CD4-positive, alpha-beta T cell treated with Interleukin-15 for 4 hours (primary cell): Measurements from ENCODE around the gene TM9SF4.
A peak's percentile ranks its signal among the peaks of the same experiment; 100 is the strongest.

Experiments used
- DNase-seq: peaks from one replicate; pipeline ENCODE4 v3.0.0-alpha.2; 2020; ENCODE audit warnings: low spot score

Gene TM9SF4

DNA sequence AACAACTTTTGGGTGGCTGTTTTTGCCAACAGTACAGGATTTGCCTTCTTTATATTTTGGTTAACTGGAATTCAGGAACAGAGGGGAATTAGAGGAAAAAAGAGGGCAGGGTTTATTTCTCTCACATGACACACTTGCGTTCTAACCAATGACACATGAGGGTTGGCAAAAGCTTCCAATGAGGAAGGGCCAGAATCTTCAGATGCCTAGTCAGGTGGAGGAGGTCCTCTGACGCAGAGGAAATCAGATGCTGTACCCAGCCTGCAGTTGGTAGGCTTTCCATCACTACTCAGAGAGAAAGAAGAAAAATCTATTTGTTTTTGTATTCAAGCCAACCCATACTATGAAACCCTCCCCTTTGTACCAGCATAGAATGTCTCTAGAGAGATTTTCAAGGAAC, 20.8 kb downstream of the TM9SF4 start:
- DNase-seq = no peak

DNA sequence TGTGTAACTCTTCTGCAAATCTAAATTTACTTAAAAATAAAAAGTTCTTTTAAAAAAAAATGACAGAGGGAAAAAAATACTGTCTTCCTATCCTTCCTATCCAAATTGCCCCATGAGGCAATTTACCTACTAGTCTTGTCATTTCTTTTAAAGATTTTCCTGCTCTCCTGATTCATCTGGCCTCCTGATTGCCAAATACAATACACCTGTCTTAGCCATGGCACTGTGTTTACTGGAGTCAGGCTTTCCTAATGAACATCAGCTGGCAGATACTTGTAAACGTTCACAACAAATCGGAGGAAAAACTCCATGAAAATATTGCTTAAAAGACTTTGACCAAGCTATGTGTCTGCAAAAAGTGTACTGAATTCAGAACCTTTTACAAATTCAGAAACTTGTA, 21.5 kb downstream of the TM9SF4 start:
- no peak for DNase-seq

DNA sequence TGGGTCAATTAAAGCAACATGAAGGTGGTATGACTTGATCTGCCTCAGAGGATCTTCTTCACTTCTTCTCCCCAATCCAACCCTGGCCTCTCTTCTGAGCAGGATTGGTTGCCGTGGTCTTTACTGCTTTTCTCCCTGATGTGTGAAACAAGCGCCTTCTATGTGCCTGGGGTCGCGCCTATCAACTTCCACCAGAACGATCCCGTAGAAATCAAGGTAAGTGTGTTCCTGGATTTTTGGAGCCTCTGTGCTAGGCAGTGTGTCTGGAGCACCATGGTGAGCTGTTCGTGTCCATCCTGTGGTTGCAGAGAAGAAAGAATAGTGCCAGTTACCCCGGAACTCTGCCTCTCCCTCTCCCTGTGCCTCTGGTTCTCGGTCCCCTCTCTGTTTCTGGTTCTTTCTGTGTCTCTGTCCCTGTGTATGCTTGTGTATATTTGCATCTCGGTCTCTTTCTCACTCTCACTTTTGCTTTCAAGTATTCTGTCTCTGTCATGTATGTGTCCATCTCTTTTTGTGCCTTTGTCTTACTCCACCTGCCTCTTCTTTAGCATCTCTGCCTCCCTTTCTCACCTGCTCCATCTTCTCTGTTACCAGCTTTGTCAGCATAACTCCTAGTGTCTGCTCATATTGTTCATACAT, 23.5 kb downstream of the TM9SF4 start:
- DNase-seq = no peak

DNA sequence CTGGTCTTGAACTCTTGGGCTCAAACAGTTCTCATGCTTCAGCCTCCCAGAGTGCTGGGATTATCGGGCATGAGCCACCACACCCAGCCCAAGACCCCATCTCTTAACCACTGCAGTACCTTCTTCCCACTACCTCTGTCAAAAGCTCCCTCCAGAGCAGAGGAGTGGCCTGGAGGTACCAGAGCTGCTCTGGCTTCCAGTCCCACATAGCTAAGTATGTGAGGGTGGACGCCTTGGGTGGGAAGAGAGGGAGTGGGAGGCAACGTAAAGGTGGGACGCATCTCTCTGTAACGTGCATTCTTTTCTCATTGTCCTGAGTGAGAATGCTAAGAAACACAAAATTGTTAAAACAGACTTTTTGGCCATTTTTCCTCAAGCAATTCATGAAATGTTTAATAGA, 24.5 kb downstream of the TM9SF4 start:
- DNase-seq = no peak

- no peak for DNase-seq
These were observed 26.5 kb downstream of the TM9SF4 start for GRCh38 chr20:32135983-32136515.

DNA sequence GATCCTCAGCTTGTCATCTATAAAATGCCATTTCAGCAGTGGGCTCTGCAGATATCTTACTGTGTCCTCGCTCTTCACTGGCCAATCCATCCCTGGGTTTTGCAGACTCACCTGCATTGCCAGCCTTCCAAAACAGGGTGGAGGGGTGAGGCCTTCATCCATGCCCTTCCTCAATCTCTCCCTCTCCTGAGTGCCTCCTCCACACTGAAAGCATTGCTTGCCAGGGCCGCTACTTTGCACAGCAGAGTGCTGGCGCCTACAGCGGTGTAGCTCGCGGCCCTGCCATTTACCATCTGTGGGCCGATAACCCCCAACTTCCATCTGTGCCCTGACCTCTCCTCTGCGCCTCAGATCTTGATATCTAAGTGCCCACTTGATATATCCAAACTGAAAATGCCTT, 29.4 kb downstream of the TM9SF4 start:
- DNase-seq = no peak

DNA sequence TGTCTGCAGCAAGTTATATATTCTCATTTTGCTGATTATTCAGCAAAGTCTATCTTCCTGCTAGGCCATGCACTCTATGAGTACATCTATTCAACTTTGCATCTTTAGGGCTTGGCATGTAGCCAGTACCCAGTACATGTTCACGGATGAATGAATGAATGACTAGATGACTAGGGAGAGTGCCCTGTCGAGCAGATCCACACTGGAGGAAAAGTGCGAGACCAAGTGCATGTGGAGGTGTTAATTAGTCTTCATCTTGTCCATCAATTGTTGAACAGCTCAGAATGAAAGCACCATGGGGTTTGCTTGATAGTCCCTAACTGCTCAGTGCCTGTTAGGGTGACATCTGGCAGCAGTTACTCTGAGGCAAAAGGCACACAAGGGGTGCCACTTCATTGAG, 30.4 kb downstream of the TM9SF4 start:
- DNase-seq = no peak

DNA sequence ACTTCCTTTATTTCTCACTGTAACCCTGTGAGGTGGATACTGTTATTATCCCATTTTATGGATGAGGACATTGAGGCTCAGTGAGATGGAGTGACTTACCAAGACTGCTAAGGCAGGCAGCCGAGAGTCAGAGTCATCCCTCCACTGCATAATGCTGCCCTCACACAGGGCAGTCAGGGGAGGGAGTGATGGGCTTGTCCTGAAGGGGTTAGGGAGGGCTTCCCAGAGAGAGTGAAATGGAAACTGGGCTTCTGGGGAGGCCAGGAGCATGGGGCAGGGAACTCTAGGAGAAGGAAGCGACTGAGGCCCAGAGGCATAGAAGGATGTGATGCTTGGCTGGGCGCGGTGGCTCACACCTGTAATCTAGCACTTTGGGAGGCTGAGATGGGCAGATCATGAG, 31.1 kb downstream of the TM9SF4 start:
- DNase-seq = no peak

GRCh38 chr20:32141465-32141980, 32.0 kb downstream of the TM9SF4 start:
- no peak for DNase-seq

DNA sequence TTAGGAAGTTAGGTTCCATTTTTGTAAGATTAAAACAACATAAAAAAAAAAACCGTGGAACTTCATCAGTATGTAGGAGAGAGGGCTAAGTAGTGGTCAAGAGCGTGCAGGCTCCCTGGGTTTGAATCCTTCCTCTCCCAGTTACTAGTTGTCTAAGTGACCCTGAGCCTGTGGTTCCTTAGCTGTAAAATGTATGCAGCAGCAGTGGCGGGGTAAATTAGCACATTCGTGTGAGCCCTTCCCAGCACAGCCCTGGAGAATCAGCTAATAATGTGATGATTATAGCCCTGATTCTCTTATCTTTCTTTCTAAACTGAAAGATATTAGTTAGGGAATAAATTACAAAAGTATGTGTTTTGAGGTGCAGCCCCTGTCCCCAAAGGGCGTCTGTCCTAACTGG, 32.6 kb downstream of the TM9SF4 start:
- DNase-seq = no peak

DNA sequence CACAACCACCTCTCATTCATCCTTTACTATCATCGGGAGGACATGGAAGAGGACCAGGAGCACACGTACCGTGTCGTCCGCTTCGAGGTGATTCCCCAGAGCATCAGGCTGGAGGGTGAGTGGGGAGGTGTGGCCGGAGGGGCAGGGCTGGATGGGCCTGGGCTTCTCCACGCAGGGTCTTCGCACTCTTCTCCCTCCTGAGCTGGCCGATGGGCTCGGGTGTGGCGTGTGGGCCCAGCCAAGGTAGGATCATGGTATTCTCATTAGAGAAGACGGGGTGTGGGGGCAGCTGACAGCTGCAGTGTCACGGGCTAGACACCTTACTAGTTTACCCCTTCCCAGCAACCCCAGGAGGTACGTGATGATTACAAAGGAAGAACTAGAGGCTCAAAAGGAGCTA, 33.5 kb downstream of the TM9SF4 start:
- no peak for DNase-seq

DNA sequence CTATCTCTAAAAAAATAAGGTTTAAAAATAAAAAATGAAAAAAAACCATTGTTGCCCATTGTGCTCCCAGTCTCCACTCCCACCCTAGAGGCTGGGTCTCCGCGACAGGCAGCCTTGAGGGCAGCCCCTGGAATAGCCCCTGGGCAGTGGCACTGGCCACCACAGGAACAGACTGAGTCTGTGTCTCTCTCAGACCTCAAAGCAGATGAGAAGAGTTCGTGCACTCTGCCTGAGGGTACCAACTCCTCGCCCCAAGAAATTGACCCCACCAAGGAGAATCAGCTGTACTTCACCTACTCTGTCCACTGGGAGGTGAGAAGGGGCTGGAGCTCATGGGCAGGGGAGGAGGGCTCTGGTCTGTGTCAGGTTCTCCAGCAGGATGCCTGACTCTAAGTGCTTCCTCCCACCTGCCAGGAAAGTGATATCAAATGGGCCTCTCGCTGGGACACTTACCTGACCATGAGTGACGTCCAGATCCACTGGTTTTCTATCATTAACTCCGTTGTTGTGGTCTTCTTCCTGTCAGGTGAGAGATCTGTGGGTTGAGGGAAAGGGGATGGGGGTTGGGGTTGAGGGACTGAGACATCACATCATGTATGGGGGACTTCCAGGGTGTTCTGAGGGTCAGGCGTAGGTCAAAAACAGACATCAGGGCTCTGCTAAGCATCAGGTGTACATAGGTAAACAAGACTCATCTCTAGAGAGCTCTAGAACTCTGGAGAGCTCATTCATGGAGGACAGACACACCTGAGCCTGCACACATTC, 35.6 kb downstream of the TM9SF4 start:
- no peak for DNase-seq

DNA sequence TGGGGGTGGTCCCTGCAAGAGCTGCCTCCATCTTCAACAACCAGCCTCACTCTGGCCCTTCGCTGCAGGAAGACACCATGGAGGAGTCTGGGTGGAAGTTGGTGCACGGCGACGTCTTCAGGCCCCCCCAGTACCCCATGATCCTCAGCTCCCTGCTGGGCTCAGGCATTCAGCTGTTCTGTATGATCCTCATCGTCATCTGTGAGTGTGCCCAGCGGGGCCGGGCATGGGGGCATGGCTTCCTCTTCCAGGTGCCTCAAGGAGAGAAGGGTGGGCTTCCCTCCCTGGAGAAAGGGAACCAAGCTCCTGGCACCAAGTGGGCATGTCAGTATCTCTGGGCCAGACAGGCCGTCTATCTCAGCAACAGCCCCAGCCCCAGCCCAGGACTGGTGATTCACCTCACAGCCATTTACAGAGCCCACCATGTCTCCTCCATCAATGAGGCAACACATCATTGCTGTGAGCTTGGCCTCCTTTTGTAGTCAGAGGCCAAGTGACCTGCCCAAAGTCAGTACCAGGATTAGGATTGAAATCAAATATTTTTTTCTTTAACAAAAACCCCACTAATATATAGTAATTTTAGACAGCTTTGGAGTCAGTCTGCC, 40.2 kb downstream of the TM9SF4 start:
- no peak for DNase-seq

DNA sequence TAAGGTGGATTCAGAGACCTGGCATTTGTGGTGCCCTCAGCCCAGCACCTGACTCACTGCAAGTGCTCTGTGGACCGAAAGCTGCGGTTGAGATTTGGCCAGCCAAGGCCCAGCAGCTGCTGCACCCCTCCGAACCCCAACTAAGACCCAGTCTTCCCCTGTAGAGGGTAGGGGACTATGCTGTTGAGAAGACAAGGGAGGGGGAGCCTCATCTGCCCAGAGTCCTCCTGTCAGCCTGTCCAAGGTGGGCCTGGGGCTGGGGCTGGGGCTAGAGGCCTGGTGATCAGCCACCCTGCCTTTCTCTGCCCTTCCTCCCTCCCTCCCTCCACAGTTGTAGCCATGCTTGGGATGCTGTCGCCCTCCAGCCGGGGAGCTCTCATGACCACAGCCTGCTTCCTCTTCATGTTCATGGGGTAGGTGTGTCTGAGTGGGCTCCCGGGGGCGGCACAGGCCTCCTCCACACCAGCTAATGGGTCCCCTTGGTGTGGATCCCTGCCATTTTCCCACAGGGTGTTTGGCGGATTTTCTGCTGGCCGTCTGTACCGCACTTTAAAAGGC, 40.9 kb downstream of the TM9SF4 start:
- DNase-seq = no peak

GRCh38 chr20:32152421-32153155, 43.1 kb downstream of the TM9SF4 start:
- DNase-seq = no peak

GRCh38 chr20:32153156-32153665, 43.7 kb downstream of the TM9SF4 start:
- DNase-seq = no peak

- no peak for DNase-seq
These were observed 44.3 kb downstream of the TM9SF4 start for GRCh38 chr20:32153771-32154170.

DNA sequence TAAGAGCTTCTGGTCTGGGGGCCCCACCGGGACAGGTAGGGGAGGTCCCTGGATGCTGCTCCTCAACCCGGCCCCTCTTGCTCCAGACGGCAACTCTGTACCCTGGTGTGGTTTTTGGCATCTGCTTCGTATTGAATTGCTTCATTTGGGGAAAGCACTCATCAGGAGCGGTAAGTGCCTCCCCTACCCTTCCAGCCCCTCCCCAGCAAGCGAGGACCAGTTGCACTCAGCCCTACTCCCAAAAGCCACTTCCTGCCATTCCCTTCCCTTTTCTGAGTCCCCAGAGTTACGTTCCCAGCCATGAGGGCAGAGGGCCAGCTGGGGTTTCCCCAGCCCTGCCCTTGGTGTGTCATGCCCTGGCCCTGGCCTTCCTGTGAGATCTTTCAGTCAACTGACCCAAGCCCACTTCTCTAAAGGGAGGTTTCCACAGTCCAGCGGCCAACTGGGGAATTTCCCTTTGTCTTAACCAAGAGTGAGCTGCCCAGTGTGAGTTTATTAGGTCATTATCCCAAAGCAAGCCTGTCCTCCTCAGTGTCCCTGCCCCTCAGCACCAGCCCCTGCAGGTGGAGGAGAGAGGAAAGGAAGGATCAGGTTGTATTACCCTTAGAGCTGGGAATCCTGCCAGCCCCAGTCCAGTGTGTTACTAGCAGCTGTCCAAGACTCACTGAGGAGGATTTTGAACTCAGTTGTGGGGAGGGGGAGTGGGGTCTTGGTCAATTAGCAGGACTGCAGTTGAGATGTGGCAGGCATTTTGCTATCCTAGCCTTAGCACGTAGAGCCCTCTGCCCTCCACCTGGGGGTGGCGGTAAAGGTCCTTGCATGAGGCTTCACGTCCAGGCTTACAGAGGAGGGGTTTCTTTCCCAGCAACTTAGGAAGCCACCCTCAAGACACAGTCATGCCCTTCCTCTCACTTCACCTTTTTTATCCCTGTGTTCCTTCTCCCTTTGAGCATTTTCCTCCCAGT, 45.8 kb downstream of the TM9SF4 start:
- peak; percentile 14 for DNase-seq

DNA sequence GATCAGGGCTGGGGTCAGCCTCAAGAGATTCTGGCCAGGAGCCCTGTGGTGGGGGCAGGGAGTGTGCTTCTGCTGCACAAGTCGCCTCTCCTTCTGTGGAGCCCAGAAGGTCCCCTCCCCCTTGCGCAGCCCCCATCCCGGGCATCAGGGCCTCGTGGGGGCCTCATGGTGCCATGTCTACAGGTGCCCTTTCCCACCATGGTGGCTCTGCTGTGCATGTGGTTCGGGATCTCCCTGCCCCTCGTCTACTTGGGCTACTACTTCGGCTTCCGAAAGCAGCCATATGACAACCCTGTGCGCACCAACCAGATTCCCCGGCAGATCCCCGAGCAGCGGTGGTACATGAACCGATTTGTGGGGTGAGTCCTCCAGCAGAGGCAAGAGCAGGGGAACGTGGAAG, 48.1 kb downstream of the TM9SF4 start:
- DNase-seq = no peak

- DNase-seq = no peak
These were observed 48.8 kb downstream of the TM9SF4 start for GRCh38 chr20:32158351-32158750.
